Calu3 (cell line): ENCODE results near the gene ZC3HAV1. TPM values are rescaled to one million over a fixed set of nuclear protein-coding genes. Genes with fewer than 3 reads are reported as not detected.
A peak's percentile ranks its signal among the peaks of the same experiment; 100 is the strongest.
"Not testable (repeated sequence)": the region's sequence is repeated elsewhere in the genome, so short reads cannot be mapped to it uniquely, and the experiment has no call there.

Experiments
- BruUV-seq: library from RNA; stranded (reverse); fragments of 400-500 nt; replicated peaks from 2 replicates; lab custom pipeline; 2021; lab: Mats Ljungman, UMichigan
- CTCF ChIA-PET: fragments of 300-600 bp; sonication (Branson Sonifier 250); formaldehyde crosslinking; loops from one replicate; lab custom pipeline; 2022; ENCODE audit warnings: antibody characterized with exemption; lab: Charles Lee
- DNase-seq: peaks from one replicate; pipeline ENCODE4 v3.0.0; 2022
- H3K27ac Mint-ChIP-seq: one replicate; pipeline ENCODE4 v1.8.0; 2022; ENCODE audit warnings: mixed read lengths; ENCODE audit not compliant: unreplicated experiment
- H3K27me3 Mint-ChIP-seq: one replicate; pipeline ENCODE4 v1.8.0; 2022; ENCODE audit warnings: mixed read lengths; ENCODE audit not compliant: unreplicated experiment
- H3K36me3 Mint-ChIP-seq: one replicate; pipeline ENCODE4 v1.8.0; 2022; ENCODE audit warnings: mild to moderate bottlenecking, moderate library complexity, mixed read lengths; ENCODE audit not compliant: insufficient read depth, unreplicated experiment
- H3K4me1 Mint-ChIP-seq: one replicate; pipeline ENCODE4 v1.8.0; 2022; ENCODE audit warnings: mild to moderate bottlenecking, low read depth, mixed read lengths; ENCODE audit not compliant: unreplicated experiment
- H3K4me3 Mint-ChIP-seq: one replicate; pipeline ENCODE4 v1.8.0; 2022; ENCODE audit warnings: mild to moderate bottlenecking, low read depth, moderate library complexity, mixed read lengths; ENCODE audit not compliant: unreplicated experiment
- H3K9me3 Mint-ChIP-seq: one replicate; pipeline ENCODE4 v1.8.0; 2022; ENCODE audit warnings: low read depth, mixed read lengths; ENCODE audit not compliant: unreplicated experiment
- CTCF ChIP-seq: fragments of 200-600 bp; IDR thresholded peaks from one replicate; pipeline ENCODE4 v1.8.0; 2022; ENCODE audit warnings: antibody characterized with exemption; ENCODE audit not compliant: unreplicated experiment
- intact Hi-C: fragments of 100-400 bp; cut with micrococcal nuclease; formaldehyde crosslinking; loops from one replicate; pipeline ENCODE4 v1.10.0; 2022; ENCODE audit not compliant: unreplicated experiment
- total RNA-seq: library from RNA; stranded (reverse); gene quantifications from 2 replicates; pipeline ENCODE4 v1.2.3, GENCODE V29; 2022

The ZC3HAV1 gene
- total RNA-seq, 1 experiment from 2014 or later = 63.4 TPM

- intact Hi-C loops = no loop called here
- Mint-ChIP-seq H3K4me1 (peaks cover 20% of the 10 kb centered on the region), H3K4me3 (no peak overlapping the region), H3K27ac (no peak overlapping the region), H3K27me3 (peaks cover 13% of the 10 kb centered on the region), H3K9me3 (no peaks in the 10 kb centered on the region), H3K36me3 (no peaks in the 10 kb centered on the region)
- CTCF ChIA-PET = no interaction called here
- TF ChIP-seq CTCF = no peak
- BruUV-seq = no TSS peak
- DNase-seq = no peak
Measured at GRCh38 chr7:139125657-139126056, 16.1 kb upstream of the ZC3HAV1 start.

GRCh38 chr7:139124995-139125394 lies 15.5 kb upstream of the ZC3HAV1 start:
- BruUV-seq, H3K27ac Mint-ChIP-seq, CTCF ChIA-PET, H3K4me3 Mint-ChIP-seq, intact Hi-C loops, H3K36me3 Mint-ChIP-seq, H3K9me3 Mint-ChIP-seq: not testable (repeated sequence)
- peak; percentile 50 for DNase-seq
- H3K27me3 Mint-ChIP-seq = peaks cover 13% of the 10 kb centered on the region
- peaks cover 20% of the 10 kb centered on the region for H3K4me1 Mint-ChIP-seq

GRCh38 chr7:139124084-139124914 lies 14.8 kb upstream of the ZC3HAV1 start:
- no peak for DNase-seq
- H3K27ac Mint-ChIP-seq = no peak overlapping the region
- intact Hi-C loops = no loop called here
- no TSS peak for BruUV-seq
- CTCF ChIA-PET = interaction anchor here (0.9 kb wide), 1 partner anchor 108 kb away, joined by 3 read pairs; no protein-coding TSS in a partner anchor
- peaks cover 20% of the 10 kb centered on the region for H3K4me1 Mint-ChIP-seq
- no peaks in the 10 kb centered on the region for H3K36me3 Mint-ChIP-seq
- no peak overlapping the region for H3K4me3 Mint-ChIP-seq
- H3K9me3 Mint-ChIP-seq = no peaks in the 10 kb centered on the region
- peaks cover 13% of the 10 kb centered on the region for H3K27me3 Mint-ChIP-seq
- no peak for TF ChIP-seq CTCF

- no peaks in the 10 kb centered on the region for H3K27me3 Mint-ChIP-seq
- no peak overlapping the region for H3K27ac Mint-ChIP-seq
- H3K36me3 Mint-ChIP-seq = no peaks in the 10 kb centered on the region
- H3K9me3 Mint-ChIP-seq = no peaks in the 10 kb centered on the region
- TF ChIP-seq CTCF = no peak
- intact Hi-C loops = no loop called here
- no TSS peak for BruUV-seq
- CTCF ChIA-PET = interaction anchor here (1.1 kb wide), 1 partner anchor 14 kb away, joined by 3 read pairs; a partner anchor contains a TSS
- DNase-seq = no peak
- peaks cover 26% of the 10 kb centered on the region for H3K4me1 Mint-ChIP-seq
- no peak overlapping the region for H3K4me3 Mint-ChIP-seq
Measured at GRCh38 chr7:139119486-139119849, 9.9 kb upstream of the ZC3HAV1 start.
